Activated CD8-positive, alpha-beta memory T cell treated with anti-CD3 and anti-CD28 coated beads for 36 hours (primary cell): ENCODE results near the gene CATSPERB. TPM values are rescaled to one million over a fixed set of nuclear protein-coding genes. Genes with fewer than 3 reads are reported as not detected.
"Not testable (repeated sequence)": the region's sequence is repeated elsewhere in the genome, so short reads cannot be mapped to it uniquely, and the experiment has no call there.

ENCODE experiments used
- CTCF ChIA-PET: fragments of 350-600 bp; sonication (Branson Sonifier 250); formaldehyde crosslinking; loops from one replicate; lab custom pipeline; 2021; ENCODE audit warnings: antibody characterized with exemption; lab: Charles Lee
- POLR2A ChIA-PET: fragments of 350-600 bp; sonication (Branson Sonifier 250); formaldehyde crosslinking; loops from one replicate; lab custom pipeline; 2021; ENCODE audit warnings: antibody characterized with exemption; lab: Charles Lee
- total RNA-seq, 2 experiments: library from RNA; stranded (reverse); gene quantifications; one replicate each; pipeline ENCODE4 v1.2.3, GENCODE V29; 2021

The CATSPERB gene
- total RNA-seq, 2 experiments from 2014 or later, result not detected

DNA sequence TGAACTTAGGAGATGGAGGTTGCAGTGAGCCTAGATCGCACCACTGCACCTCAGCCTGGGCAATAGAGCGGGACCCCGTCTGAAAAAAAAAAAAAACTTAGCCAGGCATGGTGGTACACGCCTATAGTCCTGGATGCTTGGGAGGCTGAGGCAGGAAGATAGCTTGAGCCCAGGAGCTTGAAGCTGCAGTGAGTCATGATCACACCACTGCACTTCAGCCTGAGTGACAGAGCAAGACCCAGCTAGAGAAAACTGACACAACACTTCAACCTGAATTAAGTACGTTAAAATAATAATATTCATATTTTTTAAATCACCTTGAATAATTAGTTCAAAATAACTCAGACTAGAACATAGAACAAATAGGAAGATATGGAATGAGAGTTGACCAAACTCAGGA is 5.7 kb upstream of the CATSPERB start:
- ChIA-PET CTCF (no interaction called here), POLR2A (no interaction called here)

- POLR2A ChIA-PET, result no interaction called here
- CTCF ChIA-PET, result no interaction called here
These were observed 1.1 kb upstream of the CATSPERB start for GRCh38 chr14:91732859-91733477.

GRCh38 chr14:91732439-91732838 is 553 bp upstream of the CATSPERB start:
- POLR2A ChIA-PET, result no interaction called here
- CTCF ChIA-PET, result no interaction called here

DNA sequence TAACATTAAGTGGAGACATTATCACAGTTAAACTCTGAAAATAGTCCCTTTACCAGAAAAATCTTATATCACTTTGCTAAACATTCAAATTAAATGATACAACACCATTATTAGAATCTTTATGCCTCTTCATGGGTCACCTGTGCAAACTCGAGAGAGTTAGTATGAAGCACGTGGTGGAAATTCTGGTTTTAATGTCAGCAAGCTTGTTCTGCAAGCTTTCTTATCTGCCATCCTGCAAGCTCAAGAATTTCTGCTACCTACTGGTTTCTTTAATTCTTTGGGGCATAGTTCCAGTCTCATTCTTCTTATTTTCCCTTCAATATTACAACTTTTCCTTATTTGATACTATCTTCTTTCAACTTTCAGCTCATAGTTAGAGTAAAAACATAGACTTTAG is 868 bp downstream of the CATSPERB start:
- CTCF ChIA-PET, result no interaction called here

GRCh38 chr14:91729756-91730155 is 2.1 kb downstream of the CATSPERB start:
- CTCF ChIA-PET, result no interaction called here
- POLR2A ChIA-PET, result no interaction called here

More for the DNA sequence above, 868 bp downstream of the CATSPERB start:
- POLR2A ChIA-PET, result no interaction called here

GRCh38 chr14:91728616-91729183 is 3.2 kb downstream of the CATSPERB start:
- POLR2A ChIA-PET, result no interaction called here
- CTCF ChIA-PET, result interaction anchor here (0.7 kb wide), 1 partner anchor 225 kb away, joined by 3 read pairs; no protein-coding TSS in a partner anchor

DNA sequence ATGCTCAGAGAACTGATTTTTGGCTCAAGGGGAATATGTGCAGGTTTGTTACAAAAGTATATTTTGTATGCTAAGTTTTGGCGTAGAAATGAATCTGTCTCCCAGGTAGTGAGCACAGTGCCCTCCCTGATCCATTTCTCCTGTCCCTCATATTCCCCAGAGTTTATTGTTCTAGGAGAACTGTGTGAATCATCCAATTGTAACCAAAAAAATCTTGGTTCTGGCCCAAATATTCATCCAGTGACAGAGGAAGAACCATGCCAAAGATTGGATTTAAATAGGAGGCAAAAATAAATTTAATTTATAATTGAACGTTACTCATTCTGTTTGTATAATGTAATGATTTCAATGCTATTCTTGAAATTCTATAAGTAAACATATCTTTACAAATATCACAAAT is 4.8 kb downstream of the CATSPERB start:
- POLR2A ChIA-PET, result no interaction called here
- CTCF ChIA-PET, result interaction anchor here (1.1 kb wide), 1 partner anchor 278 kb away, joined by 5 read pairs; no protein-coding TSS in a partner anchor

GRCh38 chr14:91723501-91723900 is 8.4 kb downstream of the CATSPERB start:
- CTCF ChIA-PET, result no interaction called here

DNA sequence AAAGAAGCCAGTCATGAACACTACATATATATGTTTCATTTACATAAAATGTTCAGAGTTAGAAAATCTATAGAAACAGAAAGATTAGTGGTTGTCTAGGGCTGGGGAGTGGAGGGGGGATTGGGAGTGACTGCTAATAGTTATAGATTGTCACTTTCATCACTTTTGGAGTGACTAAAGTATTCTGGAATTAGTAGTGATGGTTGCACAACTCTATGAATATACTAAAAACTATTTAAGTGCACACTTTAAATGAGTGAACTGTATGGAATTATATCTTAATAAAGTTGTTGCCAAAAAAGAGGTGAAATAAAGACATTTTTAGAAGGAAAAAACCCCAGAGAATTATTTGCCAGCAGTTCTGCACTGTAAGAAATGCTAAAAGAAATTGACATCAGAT is 9.5 kb downstream of the CATSPERB start:
- CTCF ChIA-PET, result no interaction called here
- POLR2A ChIA-PET, result no interaction called here

More at GRCh38 chr14:91723501-91723900, 8.4 kb downstream of the CATSPERB start:
- POLR2A ChIA-PET, result no interaction called here

GRCh38 chr14:91719839-91720238 is 12.0 kb downstream of the CATSPERB start:
- ChIA-PET POLR2A (no interaction called here), CTCF (no interaction called here)

DNA sequence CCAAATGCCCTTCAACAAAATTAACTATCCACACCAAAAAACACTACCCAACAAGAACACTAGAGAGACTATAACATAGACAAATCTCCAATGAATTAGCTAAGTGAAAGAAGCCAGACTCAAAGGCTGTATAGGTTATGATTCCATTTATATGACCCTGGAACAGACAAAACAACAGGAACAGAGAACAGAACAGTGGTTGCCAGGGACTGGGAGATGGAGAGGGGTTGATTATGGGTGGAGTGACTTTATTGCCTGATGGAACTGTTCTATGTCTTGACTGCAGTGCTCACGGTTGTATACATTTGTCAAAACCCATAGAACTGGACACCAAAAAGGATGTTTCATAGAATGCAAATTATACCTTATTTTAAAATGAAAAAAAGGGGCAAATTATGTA is 14.9 kb downstream of the CATSPERB start:
- ChIA-PET POLR2A (interaction anchor here (0.6 kb wide), 1 partner anchor 121 kb away, joined by 15 read pairs; no protein-coding TSS in a partner anchor), CTCF (interaction anchor here (0.6 to 0.8 kb wide), 3 partner anchors 87 to 918 kb away, joined by 3 to 4 read pairs (median 3); no protein-coding TSS in a partner anchor)

DNA sequence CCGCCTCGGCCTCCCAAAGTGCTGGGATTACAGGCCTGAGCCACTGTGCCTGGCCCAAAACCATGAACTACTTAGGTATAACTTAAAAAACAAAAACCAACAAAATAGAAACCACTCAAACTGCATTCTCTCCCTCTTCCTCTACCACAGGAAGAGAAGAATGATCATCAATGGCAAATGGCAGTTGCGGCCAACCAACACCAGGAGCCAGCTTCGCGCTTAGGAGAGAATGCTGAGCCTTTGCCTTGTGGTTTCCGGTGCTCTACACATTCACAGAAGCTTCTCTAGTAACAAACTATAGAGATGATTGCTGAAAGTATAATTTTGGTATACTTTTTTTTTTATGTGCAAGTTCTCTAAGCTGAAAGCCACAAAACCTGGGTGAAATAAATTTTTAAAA is 17.1 kb downstream of the CATSPERB start:
- POLR2A ChIA-PET, result no interaction called here

GRCh38 chr14:91708795-91709194 is 23.1 kb downstream of the CATSPERB start:
- CTCF ChIA-PET, result no interaction called here
- POLR2A ChIA-PET, result no interaction called here

More for the DNA sequence above, 17.1 kb downstream of the CATSPERB start:
- CTCF ChIA-PET, result no interaction called here

DNA sequence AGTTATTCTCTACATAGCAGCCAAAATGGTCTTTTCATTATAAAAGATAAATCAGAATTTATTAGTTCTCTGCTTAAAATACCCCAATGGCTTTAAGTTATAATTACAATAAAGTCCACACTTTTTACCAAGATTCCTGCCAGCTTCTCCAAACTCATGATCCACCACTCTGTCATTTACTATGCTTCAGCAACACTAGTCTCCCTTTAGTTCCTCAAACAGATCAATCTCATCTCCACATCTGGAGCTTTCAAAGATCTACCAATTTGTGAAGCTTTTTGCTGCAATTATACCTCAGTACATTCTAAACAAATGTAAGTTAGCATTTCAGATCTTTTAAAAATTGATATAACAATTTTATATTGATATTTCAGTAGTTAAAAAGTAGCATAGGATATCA is 24.9 kb downstream of the CATSPERB start:
- POLR2A ChIA-PET, result no interaction called here
- CTCF ChIA-PET, result no interaction called here

- POLR2A ChIA-PET, result no interaction called here
- CTCF ChIA-PET, result interaction anchor here (0.7 kb wide), 1 partner anchor 1230 kb away, joined by 5 read pairs; no protein-coding TSS in a partner anchor
These were observed 37.2 kb downstream of the CATSPERB start for GRCh38 chr14:91694643-91695042.

GRCh38 chr14:91693346-91693745 is 38.5 kb downstream of the CATSPERB start:
- CTCF ChIA-PET, result no interaction called here

GRCh38 chr14:91692075-91692474 is 39.8 kb downstream of the CATSPERB start:
- ChIA-PET POLR2A (no interaction called here), CTCF (no interaction called here)

More at GRCh38 chr14:91693346-91693745, 38.5 kb downstream of the CATSPERB start:
- POLR2A ChIA-PET, result no interaction called here

DNA sequence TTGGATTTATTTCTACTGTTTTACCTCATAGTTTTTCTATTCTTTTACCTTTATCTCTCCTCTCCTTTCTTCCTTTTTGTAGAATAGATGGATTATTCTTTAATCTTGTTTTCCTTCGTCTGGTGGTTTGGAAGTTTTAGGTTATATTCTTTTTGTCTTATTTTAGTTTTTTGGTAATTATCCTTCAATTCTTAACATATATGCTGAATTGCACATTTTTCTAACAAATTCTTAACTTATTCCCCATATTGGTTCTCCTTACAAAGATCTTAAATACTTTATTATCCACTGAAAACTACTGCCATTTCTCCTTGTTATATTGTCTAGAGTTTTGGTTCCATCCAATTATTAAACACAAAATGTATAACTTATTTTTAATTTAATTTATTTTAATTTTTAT is 42.3 kb downstream of the CATSPERB start:
- ChIA-PET POLR2A (no interaction called here), CTCF (no interaction called here)

GRCh38 chr14:91687436-91687835 is 44.5 kb downstream of the CATSPERB start:
- CTCF ChIA-PET, POLR2A ChIA-PET: not testable (repeated sequence)

DNA sequence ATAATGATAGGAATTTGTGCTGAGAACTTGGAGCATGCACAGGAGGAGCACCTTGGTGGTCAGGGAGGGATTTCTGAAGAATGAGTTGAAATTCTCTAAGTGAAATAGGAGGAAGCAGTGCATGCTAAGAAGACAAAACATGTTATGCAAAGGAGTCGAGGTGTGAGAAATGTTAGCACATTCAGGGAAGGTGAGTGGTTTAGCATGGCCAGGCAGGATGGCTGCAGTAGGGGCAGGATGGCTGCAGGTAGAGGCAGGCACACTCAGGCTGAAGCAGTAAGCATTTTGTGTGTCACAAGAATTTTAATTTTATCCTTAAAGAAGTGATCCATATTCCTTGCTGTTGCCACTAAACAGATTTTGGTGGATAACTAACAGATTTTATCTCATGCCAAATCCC is 46.3 kb downstream of the CATSPERB start:
- ChIA-PET CTCF (no interaction called here), POLR2A (no interaction called here)
